Measurements from ENCODE around the gene MYO1E. TPM values are rescaled to one million over a fixed set of nuclear protein-coding genes. Genes with fewer than 3 reads are reported as not detected.

The MYO1E gene
- total RNA-seq, 1 donor from 2014 or later, result 403 TPM

DNA sequence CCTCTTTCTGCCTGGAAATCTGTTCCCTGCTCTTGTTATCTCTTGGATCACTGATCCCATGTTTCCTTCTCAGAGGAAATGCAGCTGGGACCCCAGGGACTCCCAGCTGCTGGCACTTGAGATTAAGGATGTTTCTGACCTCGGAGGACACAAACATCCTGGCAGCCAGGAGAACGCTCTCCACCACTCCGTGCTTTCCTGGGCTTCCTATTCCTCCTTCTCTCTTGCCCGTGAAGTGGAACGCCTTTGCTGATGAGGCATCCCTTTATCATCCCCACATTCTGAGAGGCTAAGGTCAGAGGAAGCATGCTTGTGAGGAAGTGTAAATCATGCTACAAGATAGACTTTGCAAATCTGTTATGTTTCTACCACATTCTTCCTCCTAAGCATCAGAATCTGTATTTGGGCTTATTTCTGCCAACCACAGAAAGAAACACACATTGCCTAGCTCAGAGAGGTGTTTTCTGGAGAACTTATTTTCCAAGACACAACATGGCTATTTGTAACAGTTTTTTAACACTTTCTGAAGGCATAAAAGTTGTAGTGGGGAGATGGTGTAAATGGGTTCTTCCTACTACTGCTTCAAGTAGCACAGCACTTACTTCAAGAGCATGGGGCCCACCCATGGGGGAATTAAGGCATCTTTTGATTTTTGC is 191.6 kb downstream of the MYO1E start:
- TF ChIP-seq, protein P1, sequence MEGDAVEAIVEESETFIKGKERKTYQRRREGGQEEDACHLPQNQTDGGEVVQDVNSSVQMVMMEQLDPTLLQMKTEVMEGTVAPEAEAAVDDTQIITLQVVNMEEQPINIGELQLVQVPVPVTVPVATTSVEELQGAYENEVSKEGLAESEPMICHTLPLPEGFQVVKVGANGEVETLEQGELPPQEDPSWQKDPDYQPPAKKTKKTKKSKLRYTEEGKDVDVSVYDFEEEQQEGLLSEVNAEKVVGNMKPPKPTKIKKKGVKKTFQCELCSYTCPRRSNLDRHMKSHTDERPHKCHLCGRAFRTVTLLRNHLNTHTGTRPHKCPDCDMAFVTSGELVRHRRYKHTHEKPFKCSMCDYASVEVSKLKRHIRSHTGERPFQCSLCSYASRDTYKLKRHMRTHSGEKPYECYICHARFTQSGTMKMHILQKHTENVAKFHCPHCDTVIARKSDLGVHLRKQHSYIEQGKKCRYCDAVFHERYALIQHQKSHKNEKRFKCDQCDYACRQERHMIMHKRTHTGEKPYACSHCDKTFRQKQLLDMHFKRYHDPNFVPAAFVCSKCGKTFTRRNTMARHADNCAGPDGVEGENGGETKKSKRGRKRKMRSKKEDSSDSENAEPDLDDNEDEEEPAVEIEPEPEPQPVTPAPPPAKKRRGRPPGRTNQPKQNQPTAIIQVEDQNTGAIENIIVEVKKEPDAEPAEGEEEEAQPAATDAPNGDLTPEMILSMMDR (conservative IDR thresholded peaks at IDR 0.05; ENCODE audit: low read depth, low read length), result no peak
- no peak overlapping the region for H3K4me3 ChIP-seq (ENCODE audit: low read depth, low read length)
- no peak for DNase-seq (ENCODE audit: low read depth)

- no peak for DNase-seq (ENCODE audit: low read depth)
- no peak overlapping the region for H3K4me3 ChIP-seq (ENCODE audit: low read depth, low read length)
- TF ChIP-seq, protein P1 (conservative IDR thresholded peaks at IDR 0.05; ENCODE audit: low read depth, low read length), result no peak
Observed at GRCh38 chr15:59179717-59180116, 193.0 kb downstream of the MYO1E start.

DNA sequence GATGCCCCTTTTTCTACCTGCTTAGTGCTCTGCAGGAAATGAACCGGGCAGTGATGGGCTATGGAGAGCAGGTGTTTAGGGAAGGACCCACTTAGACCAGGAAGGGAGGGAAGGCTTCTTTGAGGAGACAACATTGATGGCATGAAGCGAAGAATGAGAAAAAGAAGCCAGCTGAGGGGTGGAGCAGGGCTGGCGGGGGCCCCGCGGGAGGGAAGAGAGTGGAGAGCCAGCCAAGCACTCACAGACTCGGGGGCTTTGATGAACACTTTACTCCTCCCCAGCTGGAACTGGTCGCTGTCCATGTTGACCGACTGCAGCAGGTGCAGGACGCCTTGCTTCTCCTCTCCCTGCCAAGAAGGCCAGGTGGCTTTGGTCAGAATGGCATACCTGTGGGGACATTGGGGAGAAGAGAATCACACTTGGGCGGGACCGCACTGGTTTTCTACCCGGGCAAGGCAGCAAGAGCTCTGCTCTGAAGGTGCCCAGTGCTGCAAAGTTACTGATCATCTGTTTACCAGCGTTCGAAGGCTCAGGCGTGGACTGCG is 194.4 kb downstream of the MYO1E start:
- no peak overlapping the region for H3K4me3 ChIP-seq (ENCODE audit: low read depth, low read length)
- TF ChIP-seq, protein P1 (conservative IDR thresholded peaks at IDR 0.05; ENCODE audit: low read depth, low read length), result no peak
- no peak for DNase-seq (ENCODE audit: low read depth)

GRCh38 chr15:59177317-59177660 is 195.4 kb downstream of the MYO1E start:
- no peak for DNase-seq (ENCODE audit: low read depth)
- no peak overlapping the region for H3K4me3 ChIP-seq (ENCODE audit: low read depth, low read length)
- TF ChIP-seq, protein P1 (conservative IDR thresholded peaks at IDR 0.05; ENCODE audit: low read depth, low read length), result no peak

DNA sequence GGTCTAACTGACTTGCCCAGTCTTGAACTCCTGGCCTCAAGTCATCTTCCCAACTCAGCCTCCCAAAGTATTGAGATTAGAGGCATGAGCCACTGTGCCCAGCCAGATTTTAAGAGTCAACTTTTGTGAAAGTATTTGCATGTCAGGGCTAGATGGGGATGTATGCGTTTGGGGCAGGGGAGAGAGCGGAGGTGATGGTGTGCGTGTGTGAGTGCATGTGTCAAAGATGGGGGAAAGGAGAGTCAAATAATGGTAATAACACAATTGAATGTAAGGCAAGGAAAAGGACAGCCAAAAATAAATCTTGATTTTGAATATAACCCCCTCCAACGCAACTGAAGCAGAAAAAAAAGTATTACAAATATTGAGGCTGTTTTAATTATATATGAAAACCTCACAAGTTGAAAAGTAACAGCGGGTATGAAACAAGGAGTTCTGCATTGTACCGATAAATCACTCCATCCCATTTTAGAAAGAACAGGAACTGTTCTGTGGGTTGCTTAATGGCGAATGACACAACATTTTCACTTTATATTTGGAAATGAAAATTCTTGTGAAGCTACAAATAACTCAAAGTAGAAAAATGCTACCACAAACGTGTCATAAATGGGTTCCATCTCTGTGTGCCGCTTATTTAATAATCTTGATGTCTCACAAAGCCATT is 195.9 kb downstream of the MYO1E start:
- TF ChIP-seq, protein P1 (conservative IDR thresholded peaks at IDR 0.05; ENCODE audit: low read depth, low read length), result no peak
- DNase-seq (ENCODE audit: low read depth), result no peak
- no peak overlapping the region for H3K4me3 ChIP-seq (ENCODE audit: low read depth, low read length)

DNA sequence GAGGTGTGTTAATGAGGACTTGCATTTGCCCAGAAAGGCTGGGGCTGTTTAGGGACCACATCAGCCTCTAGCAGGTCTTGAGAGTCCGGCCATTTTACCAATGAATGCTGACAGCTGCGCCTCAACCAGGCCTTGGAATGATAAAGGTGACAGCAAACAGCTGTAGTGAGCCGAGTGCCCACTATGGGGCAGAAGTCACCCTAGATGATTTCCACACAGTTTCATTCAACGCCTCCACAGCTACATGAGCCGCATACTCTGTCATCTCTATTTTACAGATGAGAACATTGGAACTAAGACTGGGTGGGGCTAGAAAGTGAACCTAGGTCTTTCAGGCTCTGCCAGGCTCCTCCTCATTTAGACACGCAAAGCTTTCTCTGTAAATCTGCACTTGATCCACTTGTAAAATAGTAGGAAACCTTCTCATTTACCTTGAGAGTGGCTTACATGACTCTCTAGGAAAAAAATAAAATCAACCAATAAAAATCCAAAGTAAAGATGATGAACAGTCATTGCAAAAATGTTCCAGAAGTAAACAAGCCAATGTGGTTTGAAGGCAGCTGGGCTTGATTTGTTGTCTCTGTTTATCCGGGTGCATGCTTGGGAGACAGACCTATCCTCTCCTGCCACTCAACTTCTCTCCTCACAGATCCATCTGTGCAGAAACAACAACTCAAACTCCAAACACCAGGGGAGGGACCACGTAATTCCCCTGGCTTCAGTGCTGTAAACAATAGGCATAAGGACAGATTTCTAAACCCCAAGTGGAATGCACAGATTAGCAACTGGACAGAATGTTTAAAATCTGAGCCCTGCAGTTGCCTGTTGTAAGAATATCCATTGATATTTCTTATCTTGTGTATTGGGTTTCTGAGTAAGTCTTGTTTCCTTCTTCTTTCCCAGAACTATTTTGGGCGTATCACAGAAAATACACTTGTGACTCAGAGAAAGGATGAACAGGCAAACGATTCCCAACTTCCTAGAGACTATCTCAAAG is 197.5 kb downstream of the MYO1E start:
- TF ChIP-seq, protein P1 (conservative IDR thresholded peaks at IDR 0.05; ENCODE audit: low read depth, low read length), result peak; percentile 73
- no peak for DNase-seq (ENCODE audit: low read depth)
- H3K4me3 ChIP-seq (ENCODE audit: low read depth, low read length), result no peak overlapping the region

Measured in epithelial cell of proximal tubule (primary cell).